ENCODE measurements around the gene STIL. TPM values are rescaled to one million over a fixed set of nuclear protein-coding genes. Genes with fewer than 3 reads are reported as not detected.

The STIL gene
- total RNA-seq, 1 donor from 2014 or later: 27.0 TPM

GRCh38 chr1:47252795-47253194 lies 61.2 kb downstream of the STIL start:
- no peak for DNase-seq (ENCODE audit: low read depth, low spot score)
- no peak overlapping the region for H3K27ac Mint-ChIP-seq (ENCODE audit: unreplicated experiment)
- H3K4me1 Mint-ChIP-seq: no peaks in the 10 kb centered on the region

DNA sequence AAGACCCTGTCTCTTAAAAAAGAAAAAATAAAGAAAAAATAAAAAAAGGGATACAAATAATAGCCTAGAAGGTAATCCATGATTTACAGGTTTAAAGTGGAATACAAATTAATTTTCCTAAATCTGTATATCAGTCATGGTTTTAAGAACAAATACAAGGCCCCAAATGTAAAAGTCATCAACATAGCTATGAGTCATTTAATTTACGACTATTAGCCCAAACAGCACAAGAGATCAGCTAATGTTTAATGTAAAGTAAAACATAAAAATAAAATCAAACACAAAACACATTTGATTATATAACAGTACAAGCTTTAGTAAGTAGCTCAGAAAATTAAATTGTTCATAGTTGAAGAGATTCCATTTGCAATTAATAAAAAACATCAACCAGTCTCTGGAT lies 61.6 kb downstream of the STIL start:
- H3K9me3 Mint-ChIP-seq: no peaks in the 10 kb centered on the region
- no peak overlapping the region for H3K27ac Mint-ChIP-seq (ENCODE audit: unreplicated experiment)
- H3K4me3 Mint-ChIP-seq: no peak overlapping the region
- peaks cover 9% of the 10 kb centered on the region for H3K36me3 Mint-ChIP-seq (ENCODE audit: low read depth)
- no peaks in the 10 kb centered on the region for H3K4me1 Mint-ChIP-seq
- no peak for TF ChIP-seq CTCF (conservative IDR thresholded peaks at IDR 0.05)
- H3K27me3 Mint-ChIP-seq (ENCODE audit: low read depth): no peaks in the 10 kb centered on the region
- no peak for DNase-seq (ENCODE audit: low read depth, low spot score)

More at GRCh38 chr1:47252795-47253194, 61.2 kb downstream of the STIL start:
- Mint-ChIP-seq H3K36me3 (ENCODE audit: low read depth) (peaks cover 12% of the 10 kb centered on the region), H3K27me3 (ENCODE audit: low read depth) (no peaks in the 10 kb centered on the region), H3K9me3 (no peaks in the 10 kb centered on the region), H3K4me3 (no peak overlapping the region)
- TF ChIP-seq CTCF (conservative IDR thresholded peaks at IDR 0.05): no peak

GRCh38 chr1:47249755-47250154 lies 64.2 kb downstream of the STIL start:
- no peaks in the 10 kb centered on the region for H3K9me3 Mint-ChIP-seq
- DNase-seq (ENCODE audit: low read depth, low spot score): no peak
- H3K27me3 Mint-ChIP-seq (ENCODE audit: low read depth): peaks cover 11% of the 10 kb centered on the region
- no peaks in the 10 kb centered on the region for H3K4me1 Mint-ChIP-seq
- no peak overlapping the region for H3K27ac Mint-ChIP-seq (ENCODE audit: unreplicated experiment)
- TF ChIP-seq CTCF (conservative IDR thresholded peaks at IDR 0.05): no peak
- H3K4me3 Mint-ChIP-seq: no peak overlapping the region
- H3K36me3 Mint-ChIP-seq (ENCODE audit: low read depth): peaks cover 6% of the 10 kb centered on the region

- Mint-ChIP-seq H3K9me3 (no peaks in the 10 kb centered on the region), H3K36me3 (ENCODE audit: low read depth) (no peaks in the 10 kb centered on the region)
Measured at GRCh38 chr1:47244339-47244862, 69.5 kb downstream of the STIL start.

GRCh38 chr1:47243910-47244309 lies 70.0 kb downstream of the STIL start:
- TF ChIP-seq CTCF (conservative IDR thresholded peaks at IDR 0.05): no peak
- no peaks in the 10 kb centered on the region for H3K36me3 Mint-ChIP-seq (ENCODE audit: low read depth)
- H3K9me3 Mint-ChIP-seq: no peaks in the 10 kb centered on the region
- peaks cover 51% of the 10 kb centered on the region for H3K27me3 Mint-ChIP-seq (ENCODE audit: low read depth)
- H3K4me1 Mint-ChIP-seq: no peaks in the 10 kb centered on the region
- H3K27ac Mint-ChIP-seq (ENCODE audit: unreplicated experiment): no peak overlapping the region
- H3K4me3 Mint-ChIP-seq: no peak overlapping the region
- DNase-seq (ENCODE audit: low read depth, low spot score): no peak

More at GRCh38 chr1:47244339-47244862, 69.5 kb downstream of the STIL start:
- Mint-ChIP-seq H3K4me1 (no peaks in the 10 kb centered on the region), H3K27me3 (ENCODE audit: low read depth) (peaks cover 46% of the 10 kb centered on the region), H3K4me3 (no peak overlapping the region), H3K27ac (ENCODE audit: unreplicated experiment) (no peak overlapping the region)
- no peak for TF ChIP-seq CTCF (conservative IDR thresholded peaks at IDR 0.05)
- DNase-seq (ENCODE audit: low read depth, low spot score): no peak
